ENCODE data around the gene RASSF3.

DNA sequence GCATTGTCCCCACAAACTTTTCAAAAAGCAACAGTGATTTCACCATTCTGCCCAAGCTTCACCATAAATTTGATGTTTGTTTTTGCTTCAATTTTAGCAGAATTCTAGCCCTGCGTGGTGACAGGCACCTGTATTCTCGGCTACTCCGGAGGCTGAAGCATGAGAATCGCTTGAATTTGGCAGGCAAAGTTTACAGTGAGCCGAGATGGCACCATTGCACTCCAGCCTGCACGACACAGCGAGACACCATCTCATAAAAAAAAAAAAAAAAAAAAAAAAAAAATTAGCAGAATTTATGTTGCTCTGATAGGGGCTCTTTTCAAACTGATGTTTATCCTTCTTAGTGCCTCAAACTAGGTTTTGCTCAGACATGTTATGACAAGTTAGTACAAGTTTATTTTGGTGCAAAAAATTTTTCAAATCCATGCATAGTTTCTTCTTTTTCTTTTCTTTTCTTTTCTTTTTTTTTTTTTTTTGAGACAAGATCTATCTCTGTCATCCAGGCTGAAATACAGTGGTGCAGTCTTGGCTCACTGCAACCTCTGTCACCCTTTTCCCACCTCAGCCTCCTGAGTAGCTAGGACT lies 24.3 kb downstream of the RASSF3 start:
- TF ChIP-seq, protein P1, sequence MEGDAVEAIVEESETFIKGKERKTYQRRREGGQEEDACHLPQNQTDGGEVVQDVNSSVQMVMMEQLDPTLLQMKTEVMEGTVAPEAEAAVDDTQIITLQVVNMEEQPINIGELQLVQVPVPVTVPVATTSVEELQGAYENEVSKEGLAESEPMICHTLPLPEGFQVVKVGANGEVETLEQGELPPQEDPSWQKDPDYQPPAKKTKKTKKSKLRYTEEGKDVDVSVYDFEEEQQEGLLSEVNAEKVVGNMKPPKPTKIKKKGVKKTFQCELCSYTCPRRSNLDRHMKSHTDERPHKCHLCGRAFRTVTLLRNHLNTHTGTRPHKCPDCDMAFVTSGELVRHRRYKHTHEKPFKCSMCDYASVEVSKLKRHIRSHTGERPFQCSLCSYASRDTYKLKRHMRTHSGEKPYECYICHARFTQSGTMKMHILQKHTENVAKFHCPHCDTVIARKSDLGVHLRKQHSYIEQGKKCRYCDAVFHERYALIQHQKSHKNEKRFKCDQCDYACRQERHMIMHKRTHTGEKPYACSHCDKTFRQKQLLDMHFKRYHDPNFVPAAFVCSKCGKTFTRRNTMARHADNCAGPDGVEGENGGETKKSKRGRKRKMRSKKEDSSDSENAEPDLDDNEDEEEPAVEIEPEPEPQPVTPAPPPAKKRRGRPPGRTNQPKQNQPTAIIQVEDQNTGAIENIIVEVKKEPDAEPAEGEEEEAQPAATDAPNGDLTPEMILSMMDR (conservative IDR thresholded peaks at IDR 0.05 in 1 of 2, IDR thresholded peaks at IDR 0.05 in 1 of 2; ENCODE audit: extremely low read depth in 1 of 2, insufficient read depth in 1 of 2, low read depth in 1 of 2, low read length in 2 of 2): no peak
- no peak for TF ChIP-seq EZH2 (IDR thresholded peaks at IDR 0.05; ENCODE audit: borderline replicate concordance, low read length)
